ENCODE data around the gene SRMS.

DNA sequence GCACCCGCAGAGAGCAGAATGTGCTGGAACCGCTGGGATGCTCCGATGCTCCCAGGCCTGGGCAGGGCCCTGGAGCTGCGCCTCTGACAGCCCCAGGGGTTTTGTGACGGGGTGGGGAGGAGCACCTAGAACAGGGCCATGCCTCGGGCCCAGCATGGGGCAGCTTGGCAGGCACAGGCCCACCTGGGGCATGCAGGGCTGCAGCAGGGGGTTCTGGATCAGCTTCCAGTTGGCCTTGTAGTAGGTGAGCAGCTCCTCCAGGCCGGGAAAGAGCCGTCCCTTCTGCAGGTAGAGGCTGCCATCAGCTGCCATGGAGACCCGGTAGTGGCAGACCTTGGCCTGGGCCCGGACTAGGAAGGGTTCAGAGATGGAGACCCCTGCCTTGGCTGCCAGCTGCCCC, 4.4 kb downstream of the SRMS start:
- TF ChIP-seq, protein P1, sequence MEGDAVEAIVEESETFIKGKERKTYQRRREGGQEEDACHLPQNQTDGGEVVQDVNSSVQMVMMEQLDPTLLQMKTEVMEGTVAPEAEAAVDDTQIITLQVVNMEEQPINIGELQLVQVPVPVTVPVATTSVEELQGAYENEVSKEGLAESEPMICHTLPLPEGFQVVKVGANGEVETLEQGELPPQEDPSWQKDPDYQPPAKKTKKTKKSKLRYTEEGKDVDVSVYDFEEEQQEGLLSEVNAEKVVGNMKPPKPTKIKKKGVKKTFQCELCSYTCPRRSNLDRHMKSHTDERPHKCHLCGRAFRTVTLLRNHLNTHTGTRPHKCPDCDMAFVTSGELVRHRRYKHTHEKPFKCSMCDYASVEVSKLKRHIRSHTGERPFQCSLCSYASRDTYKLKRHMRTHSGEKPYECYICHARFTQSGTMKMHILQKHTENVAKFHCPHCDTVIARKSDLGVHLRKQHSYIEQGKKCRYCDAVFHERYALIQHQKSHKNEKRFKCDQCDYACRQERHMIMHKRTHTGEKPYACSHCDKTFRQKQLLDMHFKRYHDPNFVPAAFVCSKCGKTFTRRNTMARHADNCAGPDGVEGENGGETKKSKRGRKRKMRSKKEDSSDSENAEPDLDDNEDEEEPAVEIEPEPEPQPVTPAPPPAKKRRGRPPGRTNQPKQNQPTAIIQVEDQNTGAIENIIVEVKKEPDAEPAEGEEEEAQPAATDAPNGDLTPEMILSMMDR (IDR thresholded peaks at IDR 0.05): no peak
- no peak for TF ChIP-seq POLR2A (IDR thresholded peaks at IDR 0.05)

Measured in thyroid gland (tissue), 4 donors.